CD4-positive, alpha-beta T cell treated with Interleukin-6 at 100 ng/mL for 8 hours (primary cell): ENCODE data around the gene LDLRAP1.

ENCODE experiments used
- DNase-seq: peaks from one replicate; pipeline ENCODE4 v3.0.0-alpha.2; 2020; ENCODE audit warnings: mixed read lengths, low spot score

Gene LDLRAP1

DNA sequence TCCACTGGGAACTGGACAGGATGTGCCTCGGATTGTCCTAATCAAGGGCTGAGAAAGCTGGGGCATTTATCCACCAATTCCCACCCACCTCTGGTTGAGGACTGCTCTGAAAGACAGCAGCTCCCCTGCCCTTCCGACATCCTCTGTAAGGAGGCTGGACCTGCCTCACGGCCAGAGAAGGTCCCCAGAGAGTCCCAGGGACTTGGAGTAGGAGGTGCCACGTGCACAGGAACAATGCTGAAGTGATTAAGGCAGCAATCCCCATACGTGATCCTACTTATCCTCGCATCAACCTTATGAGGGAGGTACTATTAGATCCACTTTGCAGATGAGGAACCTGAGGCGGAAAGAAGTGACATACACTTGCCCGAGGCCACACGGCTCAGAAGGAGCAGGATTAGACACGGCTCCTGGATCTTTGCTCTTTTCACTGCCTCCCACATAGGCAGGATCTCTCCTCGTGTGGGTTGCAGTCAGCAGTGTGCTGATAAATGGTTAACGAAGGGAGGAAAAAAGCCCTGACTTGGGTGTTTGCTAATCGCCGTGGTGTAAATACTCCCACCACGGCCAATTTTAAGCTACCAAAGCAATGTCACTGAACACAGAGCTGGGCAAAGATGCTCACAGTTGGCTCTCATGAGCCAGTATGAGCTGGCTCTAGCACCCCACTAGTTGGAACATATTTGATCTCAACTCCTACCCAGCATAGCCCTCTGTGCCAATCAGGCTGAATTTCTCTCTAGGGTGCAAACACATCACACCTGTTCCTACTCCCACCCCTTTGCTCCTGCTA, 18.6 kb upstream of the LDLRAP1 start:
- no peak for DNase-seq

DNA sequence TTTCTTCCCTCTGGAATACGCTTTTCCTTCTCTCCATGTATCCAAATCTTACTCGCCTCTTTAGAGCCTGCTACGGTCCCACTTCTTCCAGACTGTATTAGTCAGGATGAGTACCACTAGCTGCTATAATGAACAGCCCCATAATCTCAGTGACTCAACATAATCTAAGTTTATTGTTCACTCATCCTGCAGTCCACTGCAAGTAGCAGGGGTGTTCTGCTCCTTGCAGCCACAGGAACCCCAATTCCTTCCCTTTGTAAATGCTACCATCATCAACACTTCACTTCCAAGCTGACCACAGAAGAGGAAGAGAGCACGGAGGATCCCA, 18.1 kb upstream of the LDLRAP1 start:
- no peak for DNase-seq

DNA sequence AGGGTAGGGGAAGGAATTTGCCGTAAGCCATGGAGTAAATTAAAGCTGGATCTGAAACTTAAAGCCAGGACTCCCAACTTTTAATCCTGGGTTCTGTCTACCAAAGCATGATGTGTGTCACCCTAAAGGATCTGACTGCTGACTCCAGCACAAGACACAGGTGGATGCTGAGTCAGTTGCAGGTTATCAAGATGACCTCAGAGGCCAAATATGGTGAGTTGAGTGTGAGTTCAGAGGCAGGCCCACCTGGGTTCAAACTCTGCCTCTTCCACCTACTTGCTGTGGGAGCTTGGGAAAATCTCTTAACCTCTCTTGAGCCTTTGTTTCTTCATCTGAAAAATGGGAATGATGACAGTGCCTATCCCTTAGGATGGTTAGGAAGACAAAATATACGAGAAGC, 16.7 kb upstream of the LDLRAP1 start:
- no peak for DNase-seq

DNA sequence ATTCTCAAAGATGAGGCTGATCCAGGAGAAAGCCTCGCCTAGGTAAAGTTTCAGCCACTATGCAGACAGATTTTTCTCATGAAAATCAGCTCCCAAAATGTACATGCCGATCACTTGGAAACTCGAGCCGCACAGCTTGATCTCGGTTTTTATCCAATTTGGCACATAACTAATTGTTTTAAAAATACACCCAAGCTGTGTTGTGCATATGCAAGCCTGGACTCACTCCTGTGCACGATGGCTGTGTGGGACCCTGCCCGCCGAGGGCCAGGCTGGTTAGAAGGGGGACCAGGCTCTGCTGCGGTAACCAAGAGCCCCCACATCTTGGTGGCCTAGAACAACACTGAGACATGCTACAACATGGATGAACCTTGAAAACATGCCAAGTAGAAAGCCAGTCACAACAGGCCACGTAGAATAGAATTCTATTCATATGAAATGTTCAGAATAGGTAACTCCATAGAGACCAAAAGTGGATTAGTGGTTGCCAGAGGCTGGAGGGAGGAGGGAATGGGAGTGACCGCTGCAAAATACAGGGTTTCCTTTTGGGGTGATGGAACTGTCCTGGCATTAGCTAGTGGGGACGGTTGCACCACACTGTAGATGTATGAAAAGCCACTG, 16.1 kb upstream of the LDLRAP1 start:
- DNase-seq: no peak

DNA sequence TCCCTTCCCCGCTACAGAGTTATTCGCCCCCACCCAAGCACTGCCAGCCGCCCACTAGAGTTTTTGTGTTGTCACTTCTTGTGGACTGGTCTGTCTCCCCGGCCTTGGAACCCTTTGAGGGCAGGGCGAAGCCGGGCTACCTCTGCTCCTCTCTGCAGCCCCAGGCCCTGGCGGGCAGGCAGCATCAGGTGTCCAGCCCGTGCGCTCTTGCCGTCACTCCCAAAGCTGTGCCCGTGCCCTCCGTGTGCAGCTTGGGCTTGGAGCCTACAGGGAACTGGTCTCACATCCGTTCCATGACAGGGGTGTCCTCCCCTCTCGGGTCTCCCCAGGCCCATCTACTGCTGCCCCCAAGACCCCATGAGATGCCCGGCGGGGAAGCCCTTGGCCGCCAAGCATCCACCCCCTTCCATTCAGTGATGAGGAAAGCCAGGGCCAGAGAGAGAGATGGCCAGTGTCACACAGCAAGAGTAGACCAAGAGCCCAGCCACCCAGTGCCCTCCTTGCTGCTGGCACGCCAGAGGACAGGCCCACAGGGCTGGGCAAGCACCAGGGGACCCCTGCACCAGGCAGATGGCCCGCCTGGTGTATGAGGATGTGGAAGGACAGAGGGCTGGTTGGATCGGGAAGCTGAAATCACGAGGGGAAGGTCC, 15.3 kb upstream of the LDLRAP1 start:
- no peak for DNase-seq

DNA sequence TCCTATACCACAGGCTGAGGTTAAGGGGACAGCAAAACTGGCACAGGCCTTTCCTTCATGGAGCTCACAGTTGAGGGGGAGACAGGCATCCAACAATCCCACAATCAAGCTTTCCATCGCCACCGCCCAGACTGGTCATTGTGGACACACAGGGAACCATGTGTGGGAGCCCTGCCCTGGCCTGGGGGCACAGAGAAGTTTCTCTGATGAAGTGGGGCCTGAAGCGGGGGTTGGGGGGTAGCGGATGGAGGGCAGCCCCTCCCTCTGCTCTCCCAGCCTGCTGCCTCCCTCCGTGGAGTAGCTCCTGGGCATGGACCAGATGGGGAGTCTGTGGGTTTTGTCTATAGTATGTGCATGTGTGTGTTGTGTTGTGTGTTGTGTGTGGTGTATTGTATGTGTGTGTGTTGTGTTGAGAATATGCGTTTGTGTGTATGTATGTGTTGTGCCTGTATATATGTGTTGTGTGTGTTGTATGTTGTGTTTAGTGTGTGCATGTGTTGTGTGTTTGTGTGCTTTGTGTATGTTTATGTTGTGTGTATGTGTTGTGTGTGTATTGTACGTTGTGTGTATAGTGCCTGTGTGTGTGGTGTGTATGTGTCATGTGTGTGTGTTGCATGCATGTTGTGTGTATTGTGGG, 14.4 kb upstream of the LDLRAP1 start:
- DNase-seq: no peak

DNA sequence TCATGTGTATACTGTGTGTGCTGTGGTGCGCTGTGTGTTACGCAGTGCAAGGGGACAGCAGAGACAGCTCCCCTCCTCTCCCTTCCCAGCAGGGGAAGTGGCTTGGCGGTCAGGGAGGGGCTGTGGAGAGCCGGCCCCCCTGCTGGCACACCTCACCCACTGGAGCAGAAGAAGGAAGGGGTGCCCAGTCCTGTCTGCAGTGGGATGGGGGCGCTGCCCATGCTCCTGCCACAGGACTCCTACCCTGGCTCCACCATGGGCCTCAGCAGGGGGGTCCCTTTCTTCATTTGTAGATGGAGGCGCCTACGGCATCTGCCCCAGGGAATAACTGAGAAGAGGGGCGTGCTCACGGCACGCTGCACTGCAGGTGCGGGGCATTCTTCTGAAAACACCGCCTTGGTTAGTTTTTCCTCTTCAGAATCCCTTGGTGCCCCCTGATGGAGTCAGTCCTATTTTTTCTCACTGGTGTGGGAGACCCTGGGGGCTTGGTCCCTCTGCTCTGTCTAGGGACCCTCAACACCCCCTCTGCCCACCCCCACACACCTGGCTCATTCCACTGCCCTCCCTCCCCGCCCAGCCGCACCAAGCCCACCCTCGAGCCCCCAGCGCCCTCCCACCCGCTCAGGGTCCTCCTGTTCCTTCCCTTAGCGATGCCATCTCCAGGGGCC, 13.8 kb upstream of the LDLRAP1 start:
- DNase-seq: no peak

DNA sequence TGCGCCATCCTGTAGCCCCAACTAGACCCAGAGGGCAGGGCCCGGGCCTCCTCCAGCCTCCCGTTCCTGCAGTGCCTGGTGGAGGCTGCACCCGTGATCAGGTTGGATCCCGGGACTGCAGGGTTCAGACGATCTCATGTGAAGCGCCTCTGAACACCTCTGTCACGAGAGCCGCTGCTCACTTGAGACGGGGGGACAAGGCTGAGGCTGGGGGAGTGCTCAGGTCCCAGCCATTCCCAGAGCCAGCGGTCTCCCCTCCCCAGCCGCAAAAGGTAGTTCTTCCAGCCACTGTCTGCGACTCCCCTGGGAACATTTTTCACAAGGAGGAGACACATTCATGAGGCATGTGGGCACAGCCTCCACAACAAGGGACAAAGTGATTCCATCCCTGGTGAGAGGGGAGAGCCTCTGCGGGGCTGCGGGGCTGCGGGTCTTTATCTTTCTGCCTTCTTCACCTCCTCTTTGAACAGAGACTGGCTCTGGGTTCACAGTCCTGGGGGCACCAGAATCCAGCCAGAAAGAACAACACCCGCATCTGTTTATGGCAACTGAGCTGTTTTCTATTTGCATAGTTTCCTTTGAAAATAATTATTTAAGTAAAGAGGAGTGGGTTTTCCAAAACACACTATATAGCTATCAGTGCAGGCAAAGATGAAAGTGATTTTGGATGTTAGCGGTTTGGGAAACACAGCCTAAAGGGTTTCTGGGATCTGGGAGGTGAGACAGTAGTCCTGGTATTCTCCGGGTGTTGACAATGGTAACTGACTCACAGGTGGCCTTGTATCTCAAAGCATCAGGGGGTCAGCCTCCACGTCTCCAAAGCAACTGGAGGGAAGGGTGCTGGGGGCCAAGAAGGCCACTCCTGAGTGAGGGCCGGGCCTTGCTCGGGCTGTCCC, 13.0 kb upstream of the LDLRAP1 start:
- DNase-seq: no peak

DNA sequence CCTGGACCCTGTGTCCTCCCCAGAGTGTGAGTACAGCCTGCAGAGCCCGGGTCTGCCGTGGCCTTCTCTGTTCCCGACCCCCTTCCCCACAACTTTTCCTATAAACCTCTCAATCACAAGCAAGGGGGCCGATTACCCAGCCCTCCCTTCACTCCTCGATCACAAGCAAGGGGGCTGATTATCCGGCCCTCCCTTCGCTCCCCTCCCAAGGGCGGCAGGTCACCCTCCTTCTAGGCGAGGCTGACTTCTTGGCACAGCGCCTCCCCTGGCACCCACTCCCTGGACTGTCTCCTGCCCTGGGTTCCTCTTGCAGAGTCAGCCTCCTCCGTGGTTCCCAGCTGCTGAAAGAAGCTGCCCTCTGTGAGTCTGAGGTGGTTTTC, 12.3 kb upstream of the LDLRAP1 start:
- no peak for DNase-seq

DNA sequence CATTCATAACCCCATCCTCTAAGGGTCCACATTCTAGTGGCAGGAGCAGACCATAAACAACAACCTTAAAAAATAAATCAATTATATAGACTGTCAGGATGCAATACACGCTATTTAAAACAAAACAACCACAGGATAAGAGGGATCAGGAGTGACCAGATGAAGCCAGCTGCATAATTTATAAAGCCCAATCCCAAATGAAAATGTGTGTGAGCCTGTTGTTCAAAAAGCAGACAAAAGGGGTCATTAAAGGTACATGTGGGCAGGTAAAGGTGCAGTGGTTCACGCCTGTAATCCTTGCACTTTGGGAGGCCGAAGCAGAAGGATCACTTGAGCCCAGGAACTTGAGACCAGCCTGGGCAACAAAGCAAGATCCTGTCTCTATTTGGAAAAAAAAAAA, 10.4 kb upstream of the LDLRAP1 start:
- no peak for DNase-seq

DNA sequence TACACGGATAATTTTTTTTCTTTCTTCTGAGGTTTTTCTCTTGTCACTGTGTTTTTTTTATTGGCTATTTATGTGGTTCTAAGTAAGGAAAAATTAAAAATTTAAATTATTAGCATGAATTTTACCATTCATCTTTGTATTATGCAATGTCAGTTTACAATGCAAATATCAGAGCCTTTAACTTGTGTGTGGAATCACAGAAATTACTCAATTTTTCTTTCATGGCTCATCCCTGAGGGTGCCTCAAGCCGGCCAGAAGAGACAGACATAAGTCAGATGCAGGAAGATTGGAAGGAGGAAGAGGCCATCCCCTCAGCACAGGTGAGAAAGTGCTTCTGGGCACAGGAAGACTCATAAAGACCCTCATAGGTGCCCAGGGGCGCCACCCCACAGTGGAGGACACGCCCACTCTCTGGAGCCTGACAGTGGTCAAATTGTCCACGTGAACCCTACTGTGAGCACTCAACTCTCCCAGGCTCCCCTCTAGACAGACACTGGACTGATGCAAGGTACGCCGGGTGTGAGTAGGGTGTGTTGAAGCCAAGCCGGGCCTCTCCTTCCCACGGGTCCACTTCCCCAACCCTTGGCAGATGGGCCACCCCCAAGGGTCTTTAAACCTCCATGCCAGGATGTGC, 9.5 kb upstream of the LDLRAP1 start:
- DNase-seq: no peak

DNA sequence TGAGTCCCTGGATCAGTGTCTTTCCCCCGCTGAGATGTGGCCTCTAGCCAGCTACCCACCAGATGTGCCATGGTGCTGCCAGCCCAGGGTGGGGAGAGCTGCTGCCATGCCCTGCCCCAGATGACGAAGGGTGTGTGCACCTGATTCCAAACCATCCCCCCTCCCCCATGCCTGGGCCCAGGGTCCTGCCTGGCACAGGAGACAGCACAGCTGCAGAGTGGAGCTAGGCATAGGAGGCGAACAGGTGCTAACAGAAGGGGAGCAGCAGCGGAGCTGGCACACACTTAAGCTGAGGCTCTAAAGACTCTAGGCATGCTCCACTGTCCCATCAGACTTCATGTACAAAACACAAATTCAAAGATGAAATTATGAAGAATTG, 9.0 kb upstream of the LDLRAP1 start:
- DNase-seq: no peak

DNA sequence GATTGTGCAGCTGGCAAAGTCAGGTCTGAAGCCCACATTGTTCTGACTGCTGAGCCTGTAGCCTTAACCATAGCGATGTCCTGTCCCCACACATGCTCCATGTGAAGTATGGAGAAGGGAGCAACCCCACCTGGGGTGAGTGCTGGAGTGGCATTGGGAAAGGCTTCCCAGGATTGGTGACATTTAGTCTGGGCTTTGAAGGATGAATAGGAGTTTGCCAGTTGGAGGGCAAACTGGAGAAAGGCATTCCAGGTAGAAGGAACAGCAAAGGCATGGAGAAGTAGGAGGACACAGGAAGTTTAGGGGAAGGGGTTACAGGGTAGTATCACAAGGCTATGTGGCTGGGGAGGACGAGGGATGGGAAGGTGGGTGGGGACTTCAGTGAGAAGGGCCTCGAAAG, 7.3 kb upstream of the LDLRAP1 start:
- no peak for DNase-seq

DNA sequence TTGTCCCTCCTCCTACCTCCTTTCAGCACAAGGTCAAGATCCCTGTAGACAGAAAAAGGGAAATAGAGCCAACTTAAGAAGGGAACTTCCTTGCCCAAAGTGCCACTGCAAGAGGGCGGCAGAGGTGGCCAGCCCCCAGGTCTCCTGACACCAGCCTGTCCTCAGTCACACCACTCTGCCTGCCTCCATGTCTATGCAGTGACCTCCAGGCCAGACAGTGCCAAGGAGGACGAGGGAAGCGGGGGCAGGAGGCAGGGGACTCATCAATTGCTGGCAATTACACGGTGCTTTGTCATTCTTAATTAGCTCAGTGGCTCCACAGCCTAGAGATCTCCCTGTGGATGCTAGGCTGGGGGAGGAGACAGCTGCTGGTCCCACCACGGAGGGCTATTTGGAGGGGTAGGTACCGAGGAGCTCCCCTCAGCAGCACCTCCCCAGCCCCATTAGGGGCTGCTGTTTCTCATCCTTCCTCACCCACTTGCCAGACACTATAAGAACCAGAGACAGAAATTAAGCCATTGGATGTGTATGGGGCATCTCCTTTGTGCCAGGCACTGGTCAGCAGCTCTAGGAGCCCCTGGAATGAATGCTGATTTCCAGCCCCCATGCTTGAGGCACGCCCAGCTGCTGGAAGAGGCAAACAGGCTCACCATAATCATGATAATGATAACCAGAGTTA, 6.1 kb upstream of the LDLRAP1 start:
- no peak for DNase-seq

DNA sequence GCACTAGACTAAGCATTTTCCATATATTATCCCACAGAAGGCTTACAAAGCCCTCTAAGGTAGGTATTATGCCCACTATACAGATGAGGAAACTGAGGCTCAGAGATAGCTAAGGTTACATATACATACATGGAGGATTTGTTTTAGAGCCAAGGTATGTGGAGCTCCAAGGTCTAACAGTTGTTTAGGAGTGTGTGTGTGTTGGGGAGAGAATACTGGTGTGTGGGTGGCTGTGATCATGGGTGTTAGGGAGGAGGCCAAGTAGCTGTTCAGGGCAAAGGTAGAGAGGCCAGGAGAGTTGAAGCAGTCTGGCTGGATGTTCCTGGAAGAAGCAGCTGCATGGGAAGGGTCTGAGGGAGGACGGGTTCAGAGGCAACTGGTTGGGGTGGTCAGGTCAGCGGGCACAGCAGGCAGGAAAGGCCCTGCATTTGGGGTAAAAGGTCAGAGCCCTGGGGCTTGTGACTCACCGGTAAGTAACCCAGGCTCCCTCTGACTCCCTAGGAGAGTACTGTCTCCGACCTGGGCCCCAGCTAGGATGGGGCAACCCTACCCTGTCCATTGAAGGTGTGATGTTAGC, 5.1 kb upstream of the LDLRAP1 start:
- no peak for DNase-seq

DNA sequence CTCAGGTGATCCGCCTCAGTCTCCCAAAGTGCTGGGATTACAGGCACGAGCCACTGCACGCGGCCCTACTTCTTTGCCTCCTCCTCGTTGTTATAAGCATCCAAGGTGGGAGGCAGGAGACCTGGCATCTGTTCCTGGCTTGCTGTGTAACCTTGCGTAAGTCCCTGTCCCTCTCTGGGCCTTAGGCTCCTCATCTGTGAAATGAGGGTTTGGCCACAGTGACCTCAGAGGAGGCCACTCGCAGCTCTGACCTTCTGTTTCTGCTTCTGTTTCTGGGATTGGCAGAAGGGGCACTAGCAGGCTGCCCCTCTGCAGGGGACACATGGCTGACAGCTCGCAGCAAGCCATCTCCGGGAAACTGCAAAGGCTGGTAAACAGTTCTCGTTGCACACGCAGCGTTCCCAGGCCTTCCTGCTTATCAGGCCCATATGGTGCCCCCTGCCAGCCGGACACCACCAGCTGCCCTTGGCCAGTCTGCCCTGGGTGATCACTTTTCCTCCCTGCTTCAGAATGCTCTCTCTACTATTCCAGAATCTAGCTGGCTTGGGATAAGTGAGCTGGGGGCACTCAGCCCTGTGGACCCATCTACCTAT, 2.6 kb upstream of the LDLRAP1 start:
- no peak for DNase-seq

DNA sequence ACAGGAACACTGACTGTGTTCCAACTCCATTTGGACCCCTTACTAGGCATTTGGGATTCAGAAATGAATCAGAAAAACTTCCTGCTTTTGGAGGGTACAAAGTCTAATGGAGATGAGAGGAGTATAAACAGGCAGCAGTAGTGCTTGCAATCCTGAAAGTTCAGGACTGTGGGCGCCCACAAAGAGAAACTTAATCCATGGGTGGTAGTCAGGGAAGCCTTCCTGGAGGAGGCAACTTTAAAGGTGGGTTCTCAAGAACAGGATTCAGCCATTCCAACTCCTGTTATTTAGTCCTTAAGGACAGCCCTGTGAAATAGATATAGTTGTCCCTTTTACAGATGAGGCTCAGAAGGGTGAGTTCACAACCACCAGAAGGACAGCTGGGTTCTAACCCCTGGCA, 2.0 kb upstream of the LDLRAP1 start:
- no peak for DNase-seq

DNA sequence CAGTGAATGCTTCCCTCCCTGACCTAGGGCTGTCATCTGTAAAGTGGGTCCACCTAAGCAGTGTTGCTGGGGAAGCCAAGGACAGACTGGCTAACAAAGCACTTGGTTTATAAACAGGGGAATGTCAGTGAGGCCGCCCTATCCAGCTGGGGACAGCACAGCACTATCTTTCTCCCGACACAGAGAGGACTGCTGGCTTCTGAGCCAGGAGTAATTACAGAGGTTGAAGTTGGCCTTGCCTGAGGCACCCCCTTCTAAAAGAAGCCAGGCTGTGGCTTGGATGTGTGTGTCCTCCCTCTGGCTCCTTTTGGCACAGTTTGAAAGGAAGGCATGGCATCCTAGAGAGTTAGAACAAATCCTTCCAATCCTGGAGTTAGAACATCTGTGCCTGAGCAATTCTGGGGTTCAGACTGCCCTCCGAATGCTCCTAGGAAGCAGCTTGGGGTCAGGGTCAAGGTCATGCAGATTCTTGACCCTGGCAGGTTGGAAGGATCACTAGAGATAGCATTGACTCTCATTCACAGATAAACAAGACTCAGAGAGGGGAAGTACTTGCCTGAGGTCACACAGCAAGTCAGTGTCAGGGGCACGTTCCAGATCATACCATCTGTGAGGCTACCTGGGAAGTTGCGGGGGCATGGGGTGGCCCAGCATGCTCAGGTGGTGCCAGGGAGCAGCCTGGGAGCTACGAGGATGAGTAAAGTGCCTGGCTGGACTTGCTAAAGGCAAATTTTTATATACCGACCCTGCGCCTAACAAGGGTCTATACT, 1.3 kb upstream of the LDLRAP1 start:
- DNase-seq: no peak

DNA sequence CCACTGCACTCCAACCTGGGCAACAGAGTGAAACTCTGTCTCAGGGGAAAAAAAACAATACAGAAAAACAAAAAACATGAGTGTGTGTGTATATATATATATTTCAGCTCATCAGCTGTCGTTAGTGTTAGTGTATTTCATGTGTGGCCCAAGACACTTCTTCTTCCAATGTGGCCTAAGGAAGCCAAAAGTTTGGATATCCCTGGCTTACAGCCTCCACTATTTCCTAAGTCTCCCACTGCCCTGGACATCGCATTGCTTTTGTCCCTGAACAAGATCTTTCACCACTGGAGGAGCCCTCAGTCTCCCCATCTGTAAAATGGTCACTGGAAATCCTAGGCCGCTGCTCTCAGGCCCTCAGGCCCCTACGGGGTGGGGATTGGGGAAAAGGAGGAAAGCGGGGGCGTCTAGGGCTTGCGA, 391 bp upstream of the LDLRAP1 start:
- no peak for DNase-seq
